Esophagus muscularis mucosa (tissue), 3 donors: ENCODE data around the gene OBSCN.

Source experiments
- EP300 ChIP-seq: sonication (generic); formaldehyde crosslinking; IDR thresholded peaks from one replicate; pipeline ENCODE4 v1.6.1; 2017; ENCODE audit warnings: antibody characterized with exemption
- POLR2A ChIP-seq: fragments of 450-650 bp; IDR thresholded peaks from one replicate; pipeline ENCODE4 v1.6.1; 2017; ENCODE audit warnings: antibody characterized with exemption, moderate library complexity, mild to moderate bottlenecking, low read depth
- POLR2AphosphoS5 ChIP-seq, 2 donors: sonication (generic); formaldehyde crosslinking; IDR thresholded peaks; one replicate each; pipeline ENCODE4 v1.6.1; 2017; ENCODE audit warnings: antibody characterized with exemption in 2 of 2

DNA sequence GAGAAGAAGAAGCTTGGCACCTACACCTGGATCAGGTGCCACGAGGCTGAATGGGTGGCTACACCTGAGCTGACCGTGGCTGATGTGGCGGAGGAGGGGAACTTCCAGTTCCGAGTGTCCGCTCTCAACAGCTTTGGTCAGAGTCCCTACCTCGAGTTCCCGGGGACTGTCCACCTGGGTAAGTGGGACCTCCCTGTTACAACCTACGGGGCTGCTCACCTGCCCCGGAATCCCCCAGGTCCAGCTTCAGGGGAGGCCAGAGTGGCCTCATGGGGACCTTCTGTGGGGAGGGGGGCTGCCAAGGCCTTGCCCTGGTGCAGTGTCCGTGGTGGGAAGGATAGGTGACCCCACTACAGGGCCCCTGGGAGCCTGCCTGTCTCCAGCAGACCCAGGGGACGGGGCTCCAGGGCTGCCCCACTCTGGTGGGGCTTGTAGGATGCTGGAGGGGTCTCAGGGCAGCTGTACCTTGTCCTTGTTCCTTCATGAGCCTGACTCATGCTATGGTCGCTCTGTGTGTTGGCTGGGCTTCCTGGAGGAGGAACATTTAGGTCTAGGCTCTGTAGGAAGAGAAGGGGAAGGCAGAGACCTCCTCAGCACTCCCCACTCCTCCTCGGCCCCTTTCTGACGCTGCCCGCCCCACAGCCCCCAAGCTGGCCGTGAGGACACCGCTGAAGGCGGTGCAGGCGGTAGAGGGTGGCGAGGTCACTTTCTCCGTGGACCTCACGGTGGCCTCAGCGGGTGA is 7.2 kb downstream of the OBSCN start:
- TF ChIP-seq EP300 = no peak
- TF ChIP-seq POLR2A = no peak
- TF ChIP-seq POLR2AphosphoS5 (IDR thresholded peaks at IDR 0.05) = no peak
